Peyer's patch (tissue), 4 donors: ENCODE results near the gene NENF. TPM values are rescaled to one million over a fixed set of nuclear protein-coding genes. Genes with fewer than 3 reads are reported as not detected.

Experiments used
- DNase-seq, 3 donors: peaks; one replicate each; pipeline ENCODE4 v3.0.0-alpha.2; 2017 to 2019
- H3K27ac ChIP-seq, 4 donors: fragments of 200-600 bp; sonication (generic); one replicate each; pipeline ENCODE4 v1.5.1; 2016 to 2019
- H3K27me3 ChIP-seq, 2 donors: fragments of 200-600 bp; sonication (generic); one replicate each; pipeline ENCODE4 v1.5.1; 2019
- H3K36me3 ChIP-seq, 3 donors: fragments of 200-600 bp; sonication (generic); one replicate each; pipeline ENCODE4 v1.5.1; 2016 to 2019
- H3K4me1 ChIP-seq, 4 donors: fragments of 200-600 bp; sonication (generic); one replicate each; pipeline ENCODE4 v1.5.1; 2016 to 2019
- H3K4me3 ChIP-seq, 4 donors: fragments of 200-600 bp; sonication (generic); 1 replicate in 3 of 4; 2 replicates in 1 of 4; pipeline ENCODE4 v1.5.1; 2016 to 2019; ENCODE audit warnings: mild to moderate bottlenecking in 1 of 4
- H3K9me3 ChIP-seq, 4 donors: fragments of 200-600 bp; sonication (generic); one replicate each; pipeline ENCODE4 v1.5.1; 2016 to 2019; ENCODE audit warnings: mild to moderate bottlenecking in 1 of 4
- CTCF ChIP-seq, 6 experiments: fragments of 450-650 bp in 4 of 6; fragments of 200-600 bp in 2 of 6; sonication (generic) in 1 of 6; IDR thresholded peaks; one replicate each; pipeline ENCODE4 v1.5.1; 2017 to 2019; ENCODE audit warnings: antibody characterized with exemption in 6 of 6, mild to moderate bottlenecking in 3 of 6, moderate library complexity in 1 of 6
- POLR2A ChIP-seq, 2 donors: fragments of 450-650 bp; IDR thresholded peaks; one replicate each; pipeline ENCODE4 v1.5.1; 2017; ENCODE audit warnings: antibody characterized with exemption in 2 of 2, mild to moderate bottlenecking in 2 of 2, moderate library complexity in 2 of 2
- total RNA-seq, 4 donors: library from RNA; depleted of rRNA; stranded (reverse); fragments of >200 nt; gene quantifications; one replicate each; pipeline ENCODE4 v1.1.0, GENCODE V29; 2016

The NENF gene
- total RNA-seq, 4 donors from 2014 or later, result 28.2 to 61.9 (median 34.2) TPM

- TF ChIP-seq POLR2A (IDR thresholded peaks at IDR 0.05) (no peak), CTCF (IDR thresholded peaks at IDR 0.05) (no peak)
- DNase-seq, result no peak
Observed at GRCh38 chr1:212442408-212442807, 9.7 kb downstream of the NENF start.

GRCh38 chr1:212446333-212446732 lies 13.6 kb downstream of the NENF start:
- Histone ChIP-seq H3K27ac (no peak overlapping the region), H3K4me1 (no peaks in the 10 kb centered on the region), H3K9me3 (no peaks in the 10 kb centered on the region), H3K36me3 (peaks cover 0 to 19% (median 0%) of the 10 kb centered on the region in 3 donors), H3K4me3 (no peak overlapping the region), H3K27me3 (no peaks in the 10 kb centered on the region)
- TF ChIP-seq CTCF (IDR thresholded peaks at IDR 0.05) (no peak), POLR2A (IDR thresholded peaks at IDR 0.05) (no peak)
- no peak for DNase-seq

More at GRCh38 chr1:212442408-212442807, 9.7 kb downstream of the NENF start:
- Histone ChIP-seq H3K36me3 (peaks cover 0 to 19% (median 0%) of the 10 kb centered on the region in 3 donors), H3K4me1 (no peaks in the 10 kb centered on the region), H3K4me3 (no peak overlapping the region), H3K27ac (no peak overlapping the region), H3K9me3 (no peaks in the 10 kb centered on the region), H3K27me3 (no peaks in the 10 kb centered on the region)

- H3K27me3 ChIP-seq, result no peaks in the 10 kb centered on the region
- no peak for DNase-seq
Observed at GRCh38 chr1:212447478-212447877, 14.8 kb downstream of the NENF start.

DNA sequence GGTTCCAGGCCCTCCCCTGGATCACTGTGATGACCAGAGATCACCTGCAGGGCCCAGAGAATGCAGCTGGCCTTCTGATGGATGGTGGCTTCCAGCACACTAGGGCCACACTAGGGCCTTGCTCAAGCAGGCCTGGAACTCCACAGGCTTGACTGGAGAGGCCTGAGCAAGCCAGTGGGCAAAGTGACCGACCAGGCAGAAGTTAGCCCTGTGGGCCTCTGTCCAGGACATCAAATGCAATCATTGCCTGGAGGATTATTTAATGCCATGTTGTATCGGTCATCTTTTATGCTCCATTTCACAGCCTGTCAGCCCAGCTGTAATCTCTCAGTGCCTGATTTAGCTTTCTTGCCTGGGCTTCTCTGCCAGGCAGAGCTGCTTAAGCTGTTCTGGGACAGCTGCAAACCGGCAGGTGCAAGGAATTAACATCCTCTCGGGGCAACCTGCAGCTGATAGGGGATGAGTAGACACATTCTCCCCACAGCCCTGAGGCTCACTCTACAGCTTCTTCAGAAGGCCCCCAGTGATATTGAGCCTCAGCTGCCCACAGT lies 17.7 kb downstream of the NENF start:
- H3K27ac ChIP-seq, result no peak overlapping the region

More at GRCh38 chr1:212447478-212447877, 14.8 kb downstream of the NENF start:
- Histone ChIP-seq H3K27ac (no peak overlapping the region), H3K4me3 (no peak overlapping the region), H3K9me3 (no peaks in the 10 kb centered on the region), H3K4me1 (no peaks in the 10 kb centered on the region), H3K36me3 (peaks cover 0 to 19% (median 0%) of the 10 kb centered on the region in 3 donors)
- TF ChIP-seq CTCF (IDR thresholded peaks at IDR 0.05) (no peak), POLR2A (IDR thresholded peaks at IDR 0.05) (no peak)

DNA sequence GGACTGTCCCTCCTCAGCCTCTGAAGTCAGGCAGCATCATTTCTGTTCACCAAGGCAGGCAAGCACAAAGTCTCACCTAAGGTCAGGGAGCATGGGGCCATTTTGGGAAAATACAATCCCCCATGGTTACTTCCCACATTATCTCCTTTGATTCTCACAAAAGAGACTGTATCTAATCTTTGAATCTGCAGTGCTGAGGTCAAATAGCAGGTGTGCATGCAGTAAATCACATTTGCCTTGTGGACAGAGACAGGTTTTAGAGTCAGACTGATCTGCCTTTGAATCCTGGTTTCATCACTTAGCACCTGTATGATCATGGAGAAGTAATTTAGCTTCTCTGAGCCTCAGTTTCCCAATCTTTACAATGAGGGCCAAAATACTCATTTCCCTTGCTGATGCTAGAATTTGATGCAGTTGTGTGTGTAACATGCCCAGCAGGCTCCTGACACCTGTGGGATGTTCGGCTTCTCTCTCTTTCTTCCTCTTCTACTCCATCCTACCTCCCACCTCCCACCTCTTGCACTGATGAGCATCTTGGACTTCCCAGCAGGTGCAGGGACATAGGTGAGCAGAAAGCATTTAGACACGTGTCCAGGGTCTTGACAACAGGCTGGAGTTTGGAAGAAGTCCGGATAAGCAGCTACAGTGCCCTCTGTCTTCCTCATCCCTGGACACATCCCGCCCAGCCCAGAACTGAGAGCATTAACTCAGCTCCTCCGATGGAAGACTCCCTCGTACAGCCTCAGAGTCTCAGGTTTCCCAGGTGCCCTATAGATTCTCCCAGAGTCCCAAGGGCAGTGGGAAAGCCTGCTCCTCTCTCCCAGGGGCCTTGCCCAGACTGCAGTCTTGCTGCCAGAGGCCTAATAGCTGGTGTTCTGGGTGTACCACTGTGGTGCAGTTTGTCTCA lies 18.9 kb downstream of the NENF start:
- Histone ChIP-seq H3K36me3 (peaks cover 0 to 2% (median 0%) of the 10 kb centered on the region in 3 donors), H3K9me3 (no peaks in the 10 kb centered on the region), H3K27me3 (no peaks in the 10 kb centered on the region), H3K4me3 (no peak overlapping the region), H3K27ac (no peak overlapping the region), H3K4me1 (no peaks in the 10 kb centered on the region)
- TF ChIP-seq POLR2A (IDR thresholded peaks at IDR 0.05), result no peak
- no peak for TF ChIP-seq CTCF (IDR thresholded peaks at IDR 0.05)
- no peak for DNase-seq

More for the DNA sequence above, 17.7 kb downstream of the NENF start:
- H3K4me1 ChIP-seq, result no peaks in the 10 kb centered on the region
- no peak overlapping the region for H3K4me3 ChIP-seq
- H3K27me3 ChIP-seq, result no peaks in the 10 kb centered on the region
- TF ChIP-seq CTCF (IDR thresholded peaks at IDR 0.05), result no peak
- TF ChIP-seq POLR2A (IDR thresholded peaks at IDR 0.05), result no peak
- no peak for DNase-seq
- H3K36me3 ChIP-seq, result peaks cover 0 to 13% (median 0%) of the 10 kb centered on the region in 3 donors
- H3K9me3 ChIP-seq, result no peaks in the 10 kb centered on the region
